Measurements from ENCODE around the gene GNAZ.

DNA sequence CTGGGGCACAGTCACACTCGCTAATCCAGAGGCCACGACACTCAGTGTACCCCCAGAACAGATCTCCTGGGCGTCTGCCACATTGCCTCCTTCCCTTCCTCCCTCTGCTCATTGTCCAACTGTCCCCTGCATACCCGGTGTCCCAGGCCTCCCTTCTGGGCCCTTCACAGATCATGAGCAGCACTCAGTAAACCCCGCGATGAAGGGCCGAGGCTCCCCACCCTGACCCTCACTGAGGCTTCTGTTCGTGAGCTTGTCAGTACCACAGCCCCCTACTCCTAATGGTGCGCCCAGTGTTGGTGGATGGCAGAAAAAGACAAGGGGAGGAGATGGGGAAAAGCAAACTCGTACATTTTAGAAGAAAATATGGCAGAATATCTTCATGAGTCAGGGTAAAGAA lies 58.8 kb downstream of the GNAZ start:
- no peak for TF ChIP-seq POLR2A (IDR thresholded peaks at IDR 0.05)
- TF ChIP-seq, protein P1, sequence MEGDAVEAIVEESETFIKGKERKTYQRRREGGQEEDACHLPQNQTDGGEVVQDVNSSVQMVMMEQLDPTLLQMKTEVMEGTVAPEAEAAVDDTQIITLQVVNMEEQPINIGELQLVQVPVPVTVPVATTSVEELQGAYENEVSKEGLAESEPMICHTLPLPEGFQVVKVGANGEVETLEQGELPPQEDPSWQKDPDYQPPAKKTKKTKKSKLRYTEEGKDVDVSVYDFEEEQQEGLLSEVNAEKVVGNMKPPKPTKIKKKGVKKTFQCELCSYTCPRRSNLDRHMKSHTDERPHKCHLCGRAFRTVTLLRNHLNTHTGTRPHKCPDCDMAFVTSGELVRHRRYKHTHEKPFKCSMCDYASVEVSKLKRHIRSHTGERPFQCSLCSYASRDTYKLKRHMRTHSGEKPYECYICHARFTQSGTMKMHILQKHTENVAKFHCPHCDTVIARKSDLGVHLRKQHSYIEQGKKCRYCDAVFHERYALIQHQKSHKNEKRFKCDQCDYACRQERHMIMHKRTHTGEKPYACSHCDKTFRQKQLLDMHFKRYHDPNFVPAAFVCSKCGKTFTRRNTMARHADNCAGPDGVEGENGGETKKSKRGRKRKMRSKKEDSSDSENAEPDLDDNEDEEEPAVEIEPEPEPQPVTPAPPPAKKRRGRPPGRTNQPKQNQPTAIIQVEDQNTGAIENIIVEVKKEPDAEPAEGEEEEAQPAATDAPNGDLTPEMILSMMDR (IDR thresholded peaks at IDR 0.05), result no peak
- TF ChIP-seq EP300 (IDR thresholded peaks at IDR 0.05), result no peak

All from stomach (tissue), 4 donors.